NOMO-1 (cell line): ENCODE data around the gene ALKBH7.
"Not testable (repeated sequence)": the region's sequence is repeated elsewhere in the genome, so short reads cannot be mapped to it uniquely, and the experiment has no call there.

Experiments
- DNase-seq, 2 experiments: peaks; one replicate each; lab custom pipeline; 2025; ENCODE audit not compliant: unreplicated experiment in 2 of 2; lab: John Stamatoyannopoulos, UW

ALKBH7 gene

DNA sequence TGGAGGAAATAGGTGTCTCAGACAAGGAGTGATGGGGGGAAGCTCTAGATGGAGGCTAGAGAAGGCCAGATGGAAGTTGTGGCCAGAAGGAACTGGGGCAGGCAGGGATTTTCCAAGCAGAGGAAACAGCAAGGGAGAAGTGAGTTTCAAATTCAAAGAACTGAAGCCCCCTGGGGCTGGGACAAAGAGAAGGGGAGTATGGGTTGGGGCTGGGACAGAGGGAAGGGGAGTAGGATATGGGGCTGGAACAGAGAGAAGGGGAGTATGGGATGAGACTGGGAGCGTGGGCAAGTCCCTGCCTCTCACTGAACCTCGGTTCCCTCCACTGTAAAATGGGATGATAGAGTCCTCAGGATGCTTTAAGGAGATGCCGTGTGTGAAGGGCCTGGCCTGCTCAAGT, 22.2 kb downstream of the ALKBH7 start:
- no peak for DNase-seq

DNA sequence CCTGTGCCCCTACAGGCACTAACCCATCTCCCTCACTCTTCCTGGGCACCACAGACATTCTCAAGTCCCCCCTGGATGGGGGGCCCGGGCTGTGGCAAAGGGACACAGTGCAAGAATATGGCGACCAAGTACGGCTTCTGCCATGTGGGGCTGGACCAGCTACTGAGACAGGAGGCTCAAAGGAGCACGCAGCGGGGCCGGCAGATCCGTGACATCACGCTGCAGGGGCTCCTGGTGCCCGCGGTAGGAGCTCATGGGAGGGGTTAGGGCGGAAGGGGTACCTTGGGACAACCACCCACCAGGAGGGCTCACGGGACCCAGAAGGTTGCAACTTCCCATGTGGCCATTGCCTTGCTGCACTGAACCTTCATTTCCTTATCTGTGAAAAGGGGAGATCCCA, 23.7 kb downstream of the ALKBH7 start:
- DNase-seq, result no peak

DNA sequence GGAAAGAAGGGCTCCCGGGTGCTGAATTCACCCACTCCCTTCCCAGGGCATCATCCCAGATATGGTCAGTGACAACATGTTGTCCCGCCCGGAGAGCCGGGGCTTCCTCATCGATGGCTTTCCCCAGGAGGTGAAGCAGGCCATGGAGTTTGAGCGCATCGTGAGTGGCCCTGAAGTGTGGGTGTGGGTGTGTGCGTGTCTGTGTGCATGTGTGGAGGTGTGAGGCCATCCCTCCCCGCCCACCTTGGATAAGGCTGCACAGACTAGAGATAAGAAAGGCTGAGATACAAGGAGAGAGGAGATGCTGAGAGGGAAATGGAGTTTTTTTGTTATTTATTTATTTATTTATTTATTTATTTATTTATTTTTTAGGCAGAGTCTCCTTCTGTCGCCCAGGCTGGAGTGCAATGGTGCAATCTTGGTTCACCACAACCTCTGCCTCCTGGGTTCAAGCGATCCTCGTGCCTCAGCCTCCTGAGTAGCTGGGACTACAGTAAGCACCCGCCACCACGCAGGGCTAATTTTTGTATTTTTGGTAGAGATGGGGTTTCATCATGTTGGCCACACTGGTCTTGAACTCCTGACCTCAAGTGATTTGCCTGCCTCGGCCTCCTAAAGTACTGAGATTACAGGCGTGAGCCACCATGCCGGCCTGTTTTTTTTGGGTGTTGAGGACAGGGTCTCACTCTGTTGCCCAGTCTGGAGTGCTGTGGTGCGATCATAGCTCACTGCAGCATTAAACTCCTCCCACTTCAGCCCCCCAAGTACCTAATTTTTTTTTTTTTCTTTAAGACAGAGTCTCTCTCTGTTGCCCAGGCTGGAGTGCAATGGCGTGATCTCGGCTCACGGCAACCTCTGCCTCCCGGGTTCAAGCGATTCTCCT, 27.7 kb downstream of the ALKBH7 start:
- not testable (repeated sequence) for DNase-seq

DNA sequence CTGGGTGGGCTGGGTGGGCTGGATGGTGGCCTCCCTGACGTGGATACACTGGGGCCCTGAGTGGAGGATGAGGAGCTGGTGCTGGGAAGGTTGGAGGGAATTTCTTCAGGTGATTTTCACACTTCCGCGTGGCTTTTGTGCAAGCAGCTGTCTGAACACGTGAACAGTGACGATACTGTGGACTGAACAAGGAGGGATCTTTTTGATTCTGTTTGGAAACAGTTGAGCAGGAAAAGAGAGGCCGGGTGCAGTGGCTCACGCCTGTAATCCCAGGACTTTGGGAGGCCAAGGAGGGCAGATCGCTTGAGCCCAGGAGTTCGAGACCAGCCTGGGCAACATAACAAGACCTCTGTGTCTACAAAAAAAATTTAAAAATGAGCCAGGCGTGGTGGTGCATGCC, 29.5 kb downstream of the ALKBH7 start:
- no peak for DNase-seq

GRCh38 chr19:6402837-6403608, 30.4 kb downstream of the ALKBH7 start:
- no peak for DNase-seq

- DNase-seq, result no peak
Measured at GRCh38 chr19:6406401-6406800, 33.8 kb downstream of the ALKBH7 start.

- no peak for DNase-seq
Measured at GRCh38 chr19:6409346-6409745, 36.8 kb downstream of the ALKBH7 start.

- DNase-seq, result no peak
Measured at GRCh38 chr19:6412061-6412446, 39.5 kb downstream of the ALKBH7 start.

DNA sequence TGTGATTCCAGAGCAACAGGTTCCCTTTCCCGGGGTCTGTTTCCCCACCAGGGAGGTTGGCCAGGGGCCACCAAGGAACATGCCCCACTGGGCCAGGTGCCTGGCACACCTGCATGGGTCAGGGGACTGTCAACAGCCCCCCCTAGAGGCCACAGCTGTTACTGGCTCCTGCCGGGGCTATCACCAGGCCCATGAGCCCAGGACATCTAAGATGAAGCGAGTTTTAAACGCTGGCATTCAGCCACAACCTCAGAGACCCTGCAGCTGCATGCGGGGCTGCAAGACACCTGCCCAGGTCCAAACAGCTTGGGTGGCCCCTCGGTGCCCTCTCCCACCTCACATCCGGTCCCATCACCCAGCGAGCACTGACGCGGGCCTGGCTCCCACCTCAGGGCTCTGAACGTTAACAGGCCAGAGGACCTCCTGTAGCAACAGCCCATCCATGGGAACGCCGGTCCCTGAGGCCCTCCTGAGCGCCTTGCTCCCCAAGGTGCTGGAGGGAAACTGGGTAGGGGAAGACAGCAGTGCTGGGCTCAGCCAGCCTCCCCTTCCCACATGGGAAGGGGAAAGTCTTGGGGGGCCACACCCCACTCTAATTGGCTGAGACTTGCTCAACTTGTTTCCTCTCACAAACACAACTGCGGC, 40.0 kb downstream of the ALKBH7 start:
- DNase-seq, result no peak

- DNase-seq, result no peak
Measured at GRCh38 chr19:6413291-6413690, 40.7 kb downstream of the ALKBH7 start.

GRCh38 chr19:6413721-6414643, 41.4 kb downstream of the ALKBH7 start:
- no peak for DNase-seq

DNA sequence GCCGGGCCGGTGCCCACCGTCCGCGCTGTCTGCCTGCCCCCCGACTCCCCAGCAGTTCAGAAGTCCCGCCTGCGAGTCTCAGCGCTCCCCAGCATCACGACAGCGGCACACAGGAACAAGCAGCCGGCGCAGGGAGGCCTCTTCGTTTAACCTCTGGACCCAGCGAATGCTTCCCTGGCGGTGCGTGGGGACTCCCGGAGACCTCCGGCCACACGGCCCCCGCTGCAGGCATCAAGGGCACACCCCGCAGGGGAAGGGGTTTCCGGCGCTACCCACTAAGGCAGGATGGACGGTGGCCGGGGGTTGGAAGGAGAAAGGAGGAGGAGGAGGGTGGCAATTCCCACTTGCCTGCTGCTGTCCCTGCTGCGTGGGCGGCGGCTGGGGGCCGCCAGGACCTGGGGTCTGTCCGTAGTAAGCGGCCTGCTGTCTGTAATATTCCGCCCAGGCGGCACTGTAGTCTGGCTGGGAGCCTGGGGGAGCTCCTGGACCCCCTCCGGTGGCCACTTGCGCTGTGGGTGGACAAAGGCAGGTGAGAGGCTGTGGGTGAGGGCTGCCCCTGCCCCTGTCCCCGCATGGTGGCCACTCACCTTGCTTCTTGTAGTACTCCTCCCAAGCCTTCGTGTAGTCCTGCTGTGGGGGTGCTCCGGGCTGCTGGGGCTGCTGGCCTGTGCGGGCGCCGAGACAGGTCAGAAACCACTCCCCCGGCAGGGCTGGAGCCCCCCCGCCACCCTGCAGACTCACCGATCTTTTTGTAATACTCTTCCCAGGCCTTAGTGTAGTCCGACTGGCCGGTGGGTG, 42.4 kb downstream of the ALKBH7 start:
- DNase-seq, result no peak

GRCh38 chr19:6415591-6416190, 43.1 kb downstream of the ALKBH7 start:
- no peak for DNase-seq

- no peak for DNase-seq
Measured at GRCh38 chr19:6416658-6417405, 44.2 kb downstream of the ALKBH7 start.

- DNase-seq, result no peak
Measured at GRCh38 chr19:6417713-6418561, 45.3 kb downstream of the ALKBH7 start.

DNA sequence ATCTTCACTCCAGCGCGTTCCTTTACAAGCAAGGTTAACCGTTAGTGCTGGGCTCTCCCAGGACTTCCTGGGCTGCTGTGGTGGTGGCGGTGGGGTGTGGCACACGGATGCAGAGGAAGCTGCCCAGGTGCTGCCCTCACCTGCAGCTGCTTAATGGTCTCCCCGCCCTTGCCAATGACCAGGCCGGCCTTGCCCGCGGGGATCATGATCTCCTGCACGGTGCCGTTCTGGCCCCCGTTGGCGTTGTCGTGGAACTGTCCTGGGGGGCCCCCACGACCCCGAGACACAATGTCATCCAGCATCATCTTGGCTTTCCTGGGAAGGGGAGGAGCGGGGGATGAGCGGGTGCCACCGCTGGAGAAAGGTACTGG, 46.0 kb downstream of the ALKBH7 start:
- no peak for DNase-seq

- DNase-seq, result no peak
Measured at GRCh38 chr19:6421075-6422014, 48.8 kb downstream of the ALKBH7 start.
